IgD-negative memory B cell (primary cell): ENCODE data around the gene SPDYE4. TPM values are rescaled to one million over a fixed set of nuclear protein-coding genes. Genes with fewer than 3 reads are reported as not detected.
A peak's percentile ranks its signal among the peaks of the same experiment; 100 is the strongest.

ENCODE experiments used
- H3K27ac Mint-ChIP-seq, 3 donors: one replicate each; pipeline ENCODE4 v1.8.0; 2020 to 2022; ENCODE audit warnings: mild to moderate bottlenecking in 3 of 3, mixed read lengths in 3 of 3, moderate library complexity in 1 of 3
- H3K27me3 Mint-ChIP-seq: one replicate; pipeline ENCODE4 v1.8.0; 2021; ENCODE audit warnings: mixed read lengths
- H3K36me3 Mint-ChIP-seq: one replicate; pipeline ENCODE4 v1.8.0; 2020; ENCODE audit warnings: mild to moderate bottlenecking, mixed read lengths
- H3K4me1 Mint-ChIP-seq, 3 donors: one replicate each; pipeline ENCODE4 v1.8.0; 2020 to 2022; ENCODE audit warnings: mixed read lengths in 3 of 3, mild to moderate bottlenecking in 1 of 3
- H3K4me3 Mint-ChIP-seq, 4 donors: one replicate each; pipeline ENCODE4 v1.8.0; 2020 to 2022; ENCODE audit warnings: mild to moderate bottlenecking in 4 of 4, mixed read lengths in 4 of 4, moderate library complexity in 3 of 4
- H3K9me3 Mint-ChIP-seq, 3 donors: one replicate each; pipeline ENCODE4 v1.8.0; 2020 to 2021; ENCODE audit warnings: mixed read lengths in 3 of 3, mild to moderate bottlenecking in 1 of 3
- polyA plus RNA-seq: library from polyadenylated mRNA; unstranded; fragments of 300-500 nt; fragmentation: Illumina TruSeq; gene quantifications from one replicate; pipeline ENCODE4 v1.2.3, GENCODE V29; 2021

The SPDYE4 gene
- polyA plus RNA-seq, 1 donor from 2014 or later = not detected

DNA sequence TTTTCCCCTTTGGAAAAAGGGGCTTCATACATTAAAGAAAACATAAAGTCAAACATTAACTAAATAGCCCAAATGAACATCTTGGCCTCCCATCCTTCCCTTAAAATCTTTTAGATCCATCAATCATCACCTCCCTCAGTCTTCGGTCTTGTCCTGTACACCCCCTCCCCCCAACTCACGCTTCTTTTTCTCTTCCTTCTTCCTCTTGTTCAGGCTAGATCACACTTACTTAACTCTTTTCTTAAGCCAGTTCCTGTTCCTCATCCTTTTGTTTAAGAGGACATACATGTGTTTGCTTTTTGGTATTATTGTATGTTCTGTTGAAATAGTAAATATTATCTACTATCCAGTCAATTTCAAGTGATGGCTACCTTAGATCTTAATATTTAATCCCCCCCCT is 35.3 kb upstream of the SPDYE4 start:
- Mint-ChIP-seq H3K27me3 (peaks cover 1% of the 10 kb centered on the region), H3K4me3 (no peak overlapping the region), H3K9me3 (peaks cover 0 to 6% (median 5%) of the 10 kb centered on the region in 3 donors), H3K36me3 (no peaks in the 10 kb centered on the region), H3K4me1 (peaks cover 0 to 4% (median 3%) of the 10 kb centered on the region in 3 donors), H3K27ac (no peak overlapping the region)

DNA sequence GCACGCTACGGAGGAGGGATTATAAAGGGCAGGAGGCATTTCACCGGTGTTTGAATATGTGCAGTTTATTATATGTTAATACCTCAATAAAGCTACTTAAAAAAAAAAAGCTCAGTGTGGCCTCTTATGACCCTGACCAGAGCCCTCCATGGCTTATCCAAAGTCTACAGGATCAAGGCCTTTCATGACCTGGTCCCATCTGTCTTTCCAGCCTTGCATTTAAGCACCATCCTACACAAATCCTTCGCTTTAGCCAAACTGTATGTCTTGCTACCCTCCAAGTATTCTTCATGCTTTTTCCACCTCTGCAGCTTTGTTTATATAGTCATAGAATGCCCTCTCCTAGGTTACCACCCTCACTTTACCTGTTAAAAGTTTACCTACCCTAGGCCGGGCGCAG is 34.3 kb upstream of the SPDYE4 start:
- Mint-ChIP-seq H3K4me3 (no peak overlapping the region), H3K27me3 (peaks cover 1% of the 10 kb centered on the region), H3K36me3 (no peaks in the 10 kb centered on the region), H3K4me1 (peaks cover 0 to 4% (median 3%) of the 10 kb centered on the region in 3 donors), H3K9me3 (peaks cover 0 to 6% (median 5%) of the 10 kb centered on the region in 3 donors), H3K27ac (no peak overlapping the region)

DNA sequence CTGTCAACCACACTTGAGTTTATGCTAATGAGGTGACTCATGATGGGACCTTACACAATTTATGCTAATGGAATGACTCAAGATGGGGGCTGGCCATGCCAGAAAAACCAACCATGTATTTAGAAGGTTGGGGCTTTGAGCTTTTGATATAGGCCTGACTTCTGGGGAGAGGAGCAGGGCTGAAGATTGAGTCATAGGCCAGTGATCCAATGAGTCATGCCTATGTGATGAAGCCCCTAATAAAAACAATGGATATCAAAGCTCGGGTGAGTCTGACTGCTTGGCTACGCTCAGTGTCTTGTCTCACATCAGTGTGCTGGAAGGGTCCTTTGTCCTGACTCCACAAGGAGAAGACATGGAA is 33.5 kb upstream of the SPDYE4 start:
- Mint-ChIP-seq H3K4me1 (peaks cover 0 to 3% (median 3%) of the 10 kb centered on the region in 3 donors), H3K27ac (no peak overlapping the region), H3K27me3 (peaks cover 1% of the 10 kb centered on the region), H3K4me3 (no peak overlapping the region), H3K36me3 (no peaks in the 10 kb centered on the region), H3K9me3 (peaks cover 0 to 6% (median 5%) of the 10 kb centered on the region in 3 donors)

DNA sequence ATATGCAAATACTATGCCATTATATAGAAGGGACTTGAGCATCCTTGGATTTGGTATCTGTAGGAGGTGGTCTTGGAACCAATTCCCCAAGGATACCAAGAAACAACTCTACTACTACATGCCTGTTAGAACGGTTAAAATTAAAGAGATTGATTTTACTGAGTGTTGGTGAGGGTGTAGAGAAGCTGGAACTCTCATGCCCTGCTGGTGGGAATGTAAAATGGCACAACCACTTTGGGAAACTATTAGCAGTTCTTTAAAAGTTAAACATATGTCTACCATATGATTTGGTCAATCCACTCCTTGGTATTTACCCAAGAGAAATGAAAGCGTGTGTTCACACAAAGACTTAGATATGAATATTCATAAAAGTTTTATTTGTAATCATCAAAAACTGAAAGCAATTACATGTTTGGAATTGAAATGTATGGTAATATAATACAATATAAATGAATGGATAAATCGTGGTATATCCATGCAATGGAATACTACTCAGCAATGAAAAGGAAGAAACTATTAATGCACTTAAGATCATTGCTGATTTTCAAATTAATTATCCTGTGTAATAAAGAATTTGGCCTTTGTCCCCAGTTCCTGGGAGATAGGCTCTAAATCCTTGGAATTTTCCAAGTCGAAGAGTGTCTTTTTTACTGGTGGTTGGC is 33.0 kb upstream of the SPDYE4 start:
- no peak overlapping the region for H3K27ac Mint-ChIP-seq
- H3K9me3 Mint-ChIP-seq = peaks cover 0 to 6% (median 5%) of the 10 kb centered on the region in 3 donors
- H3K36me3 Mint-ChIP-seq = no peaks in the 10 kb centered on the region
- no peak overlapping the region for H3K4me3 Mint-ChIP-seq
- peaks cover 0 to 3% (median 3%) of the 10 kb centered on the region in 3 donors for H3K4me1 Mint-ChIP-seq
- peaks cover 1% of the 10 kb centered on the region for H3K27me3 Mint-ChIP-seq

DNA sequence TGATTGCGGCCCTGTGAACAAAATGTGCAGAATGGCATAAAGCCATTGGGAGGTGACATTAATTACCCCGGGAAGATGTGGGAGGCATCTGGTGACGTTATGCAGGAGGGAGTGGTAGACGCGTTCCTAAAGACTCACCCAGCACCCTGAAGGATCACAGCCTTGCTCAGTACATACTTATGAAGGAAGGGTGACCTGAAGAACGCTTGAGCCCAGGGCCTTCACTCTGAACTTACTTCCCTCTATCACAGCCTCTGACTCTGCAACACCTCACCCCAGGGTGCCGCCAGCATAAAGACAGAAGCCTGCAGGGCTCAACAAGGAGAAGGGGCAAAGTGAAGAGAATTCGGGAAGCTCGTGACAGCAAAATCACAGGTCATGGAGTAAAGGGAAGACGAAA is 31.4 kb upstream of the SPDYE4 start:
- Mint-ChIP-seq H3K9me3 (peaks cover 0 to 6% (median 5%) of the 10 kb centered on the region in 3 donors), H3K4me1 (peaks cover 0 to 5% (median 3%) of the 10 kb centered on the region in 3 donors), H3K4me3 (no peak overlapping the region), H3K36me3 (no peaks in the 10 kb centered on the region), H3K27me3 (peaks cover 1% of the 10 kb centered on the region), H3K27ac (no peak overlapping the region)

DNA sequence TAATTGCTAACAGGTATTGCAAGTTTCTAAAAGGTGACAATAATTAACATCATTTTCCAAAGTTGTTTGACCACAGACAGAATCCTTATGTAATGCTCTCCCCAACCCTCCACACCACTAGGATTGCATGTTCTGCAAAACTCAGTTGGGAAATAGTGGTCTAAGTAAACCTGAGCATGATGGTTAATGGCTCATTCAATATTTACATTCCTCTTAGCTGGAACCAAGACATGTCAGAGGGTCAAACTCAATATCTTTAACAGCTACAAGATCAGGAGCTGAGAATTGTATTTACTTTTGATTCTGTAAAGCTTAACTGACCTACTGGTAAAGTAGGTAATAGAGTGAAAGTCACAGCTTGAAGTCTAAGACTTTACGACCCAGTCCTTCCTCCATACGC is 30.7 kb upstream of the SPDYE4 start:
- Mint-ChIP-seq H3K27me3 (peaks cover 1% of the 10 kb centered on the region), H3K4me1 (peaks cover 0 to 5% (median 3%) of the 10 kb centered on the region in 3 donors)

DNA sequence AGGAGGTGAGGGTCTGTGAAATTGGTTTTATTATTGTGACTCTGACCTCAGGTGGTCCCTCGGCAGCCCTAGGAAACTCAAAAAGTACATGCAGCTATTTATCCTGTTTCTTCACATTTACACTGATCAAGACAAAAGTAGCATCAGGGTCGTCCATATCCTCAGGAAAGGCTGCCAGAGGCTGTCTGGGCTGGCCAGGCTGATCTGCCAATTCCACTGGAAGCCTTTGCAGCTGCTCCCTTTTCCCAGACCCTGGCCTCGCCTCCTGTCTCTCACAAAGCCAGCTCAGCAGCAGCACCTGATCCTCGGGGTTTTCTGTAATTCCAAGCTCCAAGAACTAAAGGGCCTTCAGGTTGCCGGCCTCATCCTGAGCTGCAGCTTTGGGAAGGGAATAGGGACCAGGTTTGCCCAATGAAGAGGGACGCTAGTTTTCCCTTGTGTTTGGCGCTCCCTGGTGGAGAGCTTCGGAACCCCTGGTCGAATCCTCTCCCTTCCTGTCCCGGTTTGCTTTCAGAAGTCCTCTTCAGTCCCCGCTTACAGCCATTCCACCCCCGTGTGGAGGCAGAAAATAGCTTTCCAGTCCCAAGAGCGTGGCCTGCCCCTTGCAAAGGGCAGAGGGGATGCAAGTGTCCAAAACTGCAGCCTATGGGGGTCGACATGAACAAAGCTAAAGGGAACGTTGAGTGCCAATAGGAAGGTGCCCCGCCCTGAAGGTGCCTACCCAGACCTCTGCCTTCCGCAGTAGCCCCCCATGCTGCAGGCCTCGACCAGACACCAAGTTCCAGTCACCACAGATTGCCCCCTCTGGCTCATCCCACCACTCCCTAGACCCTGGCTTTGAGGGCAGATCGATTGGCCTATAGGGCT is 27.4 kb upstream of the SPDYE4 start:
- H3K27me3 Mint-ChIP-seq = no peaks in the 10 kb centered on the region
- peaks cover 0 to 1% (median 0%) of the 10 kb centered on the region in 3 donors for H3K4me1 Mint-ChIP-seq
- no peak overlapping the region for H3K4me3 Mint-ChIP-seq
- H3K27ac Mint-ChIP-seq = no peak overlapping the region
- H3K36me3 Mint-ChIP-seq = no peaks in the 10 kb centered on the region
- no peaks in the 10 kb centered on the region for H3K9me3 Mint-ChIP-seq

More for the DNA sequence above, 30.7 kb upstream of the SPDYE4 start:
- peaks cover 0 to 6% (median 5%) of the 10 kb centered on the region in 3 donors for H3K9me3 Mint-ChIP-seq
- no peak overlapping the region for H3K4me3 Mint-ChIP-seq
- H3K27ac Mint-ChIP-seq = no peak overlapping the region
- H3K36me3 Mint-ChIP-seq = no peaks in the 10 kb centered on the region

DNA sequence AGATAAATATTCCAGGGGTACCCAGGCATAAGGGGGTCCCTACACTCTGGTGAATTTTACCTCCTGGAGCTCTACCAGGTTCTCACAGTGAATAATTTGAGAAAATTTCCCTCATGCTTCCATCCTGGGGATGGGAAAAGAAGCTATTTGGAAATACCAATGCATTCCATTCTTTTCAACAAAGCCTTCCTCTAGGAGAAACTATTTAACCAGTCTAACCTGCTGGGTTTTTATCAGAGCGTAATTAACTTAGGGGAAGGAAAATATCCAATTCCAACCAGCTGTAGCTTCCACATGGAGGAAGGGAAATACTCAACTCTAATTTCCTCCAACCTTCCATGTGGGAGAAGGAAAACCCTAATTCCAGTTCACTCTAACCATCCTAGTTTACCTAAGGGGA is 23.8 kb upstream of the SPDYE4 start:
- Mint-ChIP-seq H3K4me1 (peaks cover 0 to 1% (median 0%) of the 10 kb centered on the region in 3 donors), H3K27me3 (no peaks in the 10 kb centered on the region), H3K4me3 (no peak overlapping the region), H3K36me3 (no peaks in the 10 kb centered on the region), H3K27ac (no peak overlapping the region), H3K9me3 (no peaks in the 10 kb centered on the region)

DNA sequence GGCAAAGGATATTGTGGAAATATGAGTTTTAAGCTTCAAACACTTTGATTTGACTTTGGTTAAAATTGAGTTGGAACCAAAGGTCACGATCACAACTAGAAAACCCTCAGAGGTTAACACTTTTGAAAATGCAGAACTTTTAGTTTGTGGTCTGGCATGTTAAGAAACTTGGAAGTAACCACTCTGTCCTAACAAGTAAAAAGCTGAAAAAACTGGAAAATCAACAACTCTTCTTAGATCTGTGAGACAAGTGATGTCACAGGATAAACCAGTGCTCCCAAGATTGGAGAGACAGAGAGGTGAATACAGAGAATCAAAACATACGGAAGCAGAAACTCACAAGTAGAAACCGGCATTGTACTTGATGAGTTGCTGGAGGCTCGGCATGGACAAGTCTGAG is 23.4 kb upstream of the SPDYE4 start:
- Mint-ChIP-seq H3K27ac (no peak overlapping the region), H3K36me3 (no peaks in the 10 kb centered on the region)

DNA sequence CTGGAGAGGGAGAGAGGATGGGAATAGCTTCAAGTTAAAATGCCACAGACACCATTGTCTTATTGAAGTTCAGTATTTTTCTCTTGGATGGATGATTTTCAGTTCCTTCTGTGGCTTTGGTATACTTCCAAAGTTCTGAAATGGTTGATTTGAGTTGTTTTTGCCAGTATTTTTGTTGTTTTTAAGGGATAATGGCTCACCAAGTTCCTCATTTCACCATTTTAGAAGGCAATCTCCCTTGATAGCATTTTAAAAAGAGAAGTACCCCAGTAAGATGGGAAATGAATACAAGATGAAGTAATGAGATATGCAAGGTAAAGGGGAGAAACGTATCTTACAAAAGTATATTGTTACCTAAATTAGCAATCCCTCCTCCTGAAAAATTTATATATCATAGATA is 18.5 kb upstream of the SPDYE4 start:
- Mint-ChIP-seq H3K4me3 (no peak overlapping the region), H3K4me1 (no peaks in the 10 kb centered on the region), H3K9me3 (peaks cover 0 to 14% (median 4%) of the 10 kb centered on the region in 3 donors), H3K27me3 (peaks cover 16% of the 10 kb centered on the region), H3K36me3 (peaks cover 3% of the 10 kb centered on the region), H3K27ac (no peak overlapping the region)

More for the DNA sequence above, 23.4 kb upstream of the SPDYE4 start:
- Mint-ChIP-seq H3K27me3 (no peaks in the 10 kb centered on the region), H3K4me1 (peaks cover 0 to 1% (median 0%) of the 10 kb centered on the region in 3 donors), H3K9me3 (no peaks in the 10 kb centered on the region), H3K4me3 (no peak overlapping the region)

DNA sequence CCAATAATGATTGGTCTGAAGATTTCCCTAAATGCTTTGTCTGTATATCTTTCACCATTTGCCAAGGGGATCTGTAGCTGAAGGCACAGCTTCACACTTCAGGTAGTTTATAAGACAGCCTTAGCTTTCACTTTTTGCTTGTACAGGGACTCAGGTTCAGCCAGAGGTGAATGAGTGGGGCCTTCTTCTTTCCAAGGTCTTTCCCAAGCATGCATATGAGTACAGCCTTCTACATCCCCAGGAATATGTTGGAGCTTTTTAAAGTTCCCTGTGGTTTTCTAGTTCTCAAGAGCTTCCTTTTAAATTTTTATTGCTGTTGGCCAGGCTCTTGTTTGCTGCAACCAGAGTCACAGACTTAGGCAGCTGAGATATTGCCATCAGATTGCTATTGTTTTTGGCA is 17.9 kb upstream of the SPDYE4 start:
- Mint-ChIP-seq H3K4me1 (no peaks in the 10 kb centered on the region), H3K4me3 (no peak overlapping the region), H3K27ac (no peak overlapping the region), H3K27me3 (peaks cover 16% of the 10 kb centered on the region), H3K36me3 (peaks cover 3% of the 10 kb centered on the region), H3K9me3 (peaks cover 0 to 14% (median 4%) of the 10 kb centered on the region in 3 donors)

DNA sequence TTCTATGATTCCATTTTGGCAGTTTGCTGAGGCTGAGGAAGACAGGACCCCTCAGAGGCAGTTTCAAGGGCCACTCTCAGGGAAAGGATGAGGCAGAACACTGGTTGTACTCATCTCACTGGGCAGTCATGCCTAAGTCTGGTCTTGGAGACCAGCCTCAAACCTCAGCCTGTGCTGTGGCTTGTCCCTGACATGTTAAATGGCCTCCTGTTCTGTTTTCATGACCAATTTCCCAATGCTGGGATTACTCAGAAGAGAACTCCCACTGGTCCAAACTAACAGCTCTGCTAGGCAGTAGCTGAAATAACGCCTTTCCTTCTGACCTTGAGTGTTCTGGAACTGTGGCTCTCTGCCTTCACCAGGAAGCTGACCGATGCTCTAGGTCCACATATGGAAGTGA is 8.4 kb upstream of the SPDYE4 start:
- H3K27ac Mint-ChIP-seq = peak overlapping the region in 1 of 3 donors; percentile 54
- peaks cover 0 to 4% (median 0%) of the 10 kb centered on the region in 3 donors for H3K4me1 Mint-ChIP-seq
- H3K27me3 Mint-ChIP-seq = no peaks in the 10 kb centered on the region
- peaks cover 0 to 4% (median 0%) of the 10 kb centered on the region in 3 donors for H3K9me3 Mint-ChIP-seq
- H3K36me3 Mint-ChIP-seq = peaks cover 3% of the 10 kb centered on the region
- H3K4me3 Mint-ChIP-seq = no peak overlapping the region

DNA sequence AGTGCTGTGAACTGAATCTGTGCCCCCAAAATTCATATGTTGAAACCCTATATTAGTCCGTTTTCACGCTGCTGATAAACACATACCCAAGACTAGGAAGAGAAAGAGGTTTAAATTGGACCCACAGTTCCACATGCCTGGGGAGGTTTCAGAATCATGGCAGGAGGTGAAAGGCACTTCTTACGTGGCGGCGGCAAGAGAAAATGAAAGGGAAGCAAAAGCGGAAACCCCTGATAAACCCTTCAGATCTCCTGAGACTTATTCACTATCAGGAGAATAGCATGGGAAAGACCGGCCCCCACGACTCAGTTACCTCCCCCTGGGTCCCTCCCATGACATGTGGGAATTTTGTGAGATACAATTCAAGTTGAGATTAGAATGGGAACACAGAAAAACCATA is 3.7 kb upstream of the SPDYE4 start:
- H3K4me3 Mint-ChIP-seq = no peak overlapping the region
- peaks cover 15% of the 10 kb centered on the region for H3K27me3 Mint-ChIP-seq
- H3K36me3 Mint-ChIP-seq = peaks cover 3% of the 10 kb centered on the region
- H3K27ac Mint-ChIP-seq = no peak overlapping the region
- peaks cover 0 to 4% (median 0%) of the 10 kb centered on the region in 3 donors for H3K4me1 Mint-ChIP-seq
- peaks cover 0 to 2% (median 0%) of the 10 kb centered on the region in 3 donors for H3K9me3 Mint-ChIP-seq

DNA sequence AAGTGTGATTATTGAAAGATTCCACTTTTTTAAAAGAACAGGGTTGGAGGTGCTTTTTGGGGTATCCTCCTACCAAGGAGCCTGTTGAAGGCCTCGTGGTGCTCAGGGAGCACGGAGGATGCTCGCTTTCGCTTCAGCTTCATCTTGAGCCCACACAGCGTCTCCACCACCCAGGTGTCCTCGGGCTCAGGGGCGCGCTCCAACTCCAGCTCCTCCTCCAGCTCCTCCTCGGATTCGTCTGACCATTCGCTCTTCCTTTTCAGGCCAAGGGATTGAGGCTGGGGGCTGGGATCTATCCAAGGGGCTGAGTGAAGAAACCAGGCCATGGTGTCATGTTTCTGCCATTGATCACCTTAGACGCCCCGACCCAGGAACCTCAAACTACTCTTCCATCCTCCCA is 1.2 kb downstream of the SPDYE4 start:
- H3K4me1 Mint-ChIP-seq = no peaks in the 10 kb centered on the region
- no peaks in the 10 kb centered on the region for H3K36me3 Mint-ChIP-seq
- H3K9me3 Mint-ChIP-seq = peaks cover 0 to 2% (median 0%) of the 10 kb centered on the region in 3 donors
- H3K27ac Mint-ChIP-seq = no peak overlapping the region
- peaks cover 34% of the 10 kb centered on the region for H3K27me3 Mint-ChIP-seq
- H3K4me3 Mint-ChIP-seq = no peak overlapping the region

DNA sequence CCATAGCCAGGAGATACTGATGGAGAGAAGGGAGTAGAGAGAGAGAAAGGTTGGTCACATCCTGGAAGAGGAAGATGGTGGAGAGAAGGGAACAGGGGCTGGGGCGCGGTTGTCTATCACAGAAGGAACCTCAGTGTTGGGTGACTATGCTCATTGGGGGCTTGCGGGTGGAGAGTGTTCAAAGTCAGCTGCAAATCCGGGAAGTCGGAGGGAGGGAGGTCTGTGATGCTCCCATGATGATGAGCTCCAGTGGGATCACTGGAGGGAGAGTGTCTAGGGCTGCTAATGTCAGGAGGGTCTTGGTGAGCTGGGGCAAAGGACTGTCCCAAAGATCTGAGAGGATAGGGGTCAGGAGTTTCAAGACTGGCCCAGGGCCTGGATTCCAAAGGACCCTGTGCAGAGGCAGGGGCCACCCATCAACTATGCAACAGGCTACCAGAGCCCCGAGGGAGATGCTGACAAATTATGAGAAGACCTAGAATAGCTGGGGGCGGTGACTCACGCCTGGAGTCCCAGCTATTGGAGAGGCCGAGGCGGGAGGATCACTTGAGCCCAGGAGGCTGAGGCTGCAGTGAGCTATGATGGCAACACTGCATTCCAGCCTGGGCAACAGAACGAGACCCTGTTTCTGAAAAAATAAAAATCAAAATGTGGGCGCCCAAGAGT is 2.6 kb downstream of the SPDYE4 start:
- H3K27me3 Mint-ChIP-seq = peaks cover 34% of the 10 kb centered on the region
- no peak overlapping the region for H3K4me3 Mint-ChIP-seq

More for the DNA sequence above, 2.6 kb downstream of the SPDYE4 start:
- H3K9me3 Mint-ChIP-seq = no peaks in the 10 kb centered on the region
- no peaks in the 10 kb centered on the region for H3K4me1 Mint-ChIP-seq
- no peak overlapping the region for H3K27ac Mint-ChIP-seq
- no peaks in the 10 kb centered on the region for H3K36me3 Mint-ChIP-seq
